ENCODE measurements around the gene CERS1. TPM values are rescaled to one million over a fixed set of nuclear protein-coding genes. Genes with fewer than 3 reads are reported as not detected.

The CERS1 gene
- total RNA-seq, 2 experiments from 2014 or later: not detected

DNA sequence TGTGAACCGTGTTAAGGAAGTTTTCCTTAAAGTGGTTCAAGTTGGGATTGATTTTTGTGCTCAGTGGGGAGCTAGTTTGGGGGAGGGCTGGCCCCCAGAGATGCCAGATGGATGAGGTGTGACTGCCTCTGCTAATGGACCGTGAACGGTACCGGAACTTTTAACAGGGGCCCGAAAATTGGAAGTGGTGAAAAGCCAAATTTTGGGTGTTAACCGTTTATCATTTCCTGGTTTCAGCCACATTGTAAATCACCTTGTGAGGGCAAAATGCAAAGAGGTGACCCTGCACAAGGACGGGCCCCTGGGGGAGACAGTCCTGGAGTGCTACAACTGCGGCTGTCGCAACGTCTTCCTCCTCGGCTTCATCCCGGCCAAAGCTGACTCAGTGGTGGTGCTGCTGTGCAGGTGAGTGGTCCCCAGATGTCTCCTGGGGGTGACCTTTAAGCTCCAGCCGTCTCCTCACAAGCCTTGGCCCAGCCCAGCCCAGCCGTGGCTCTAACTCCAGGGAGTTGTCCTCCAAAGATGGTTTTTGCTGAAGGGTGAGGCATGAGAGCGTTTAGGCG lies 46.0 kb downstream of the CERS1 start:
- Mint-ChIP-seq H3K27ac (peak overlapping the region; percentile 9), H3K27me3 (no peaks in the 10 kb centered on the region), H3K36me3 (ENCODE audit: low read depth) (peaks cover 48% of the 10 kb centered on the region), H3K4me3 (no peak overlapping the region), H3K4me1 (peaks cover 45% of the 10 kb centered on the region), H3K9me3 (no peaks in the 10 kb centered on the region)
- no peak for DNase-seq
- ChIA-PET CTCF (interaction anchor here (1.2 to 2.3 kb wide), 3 partner anchors 9 to 17 kb away, joined by 4 to 6 read pairs (median 4); no protein-coding TSS in a partner anchor), POLR2A (no interaction called here)

DNA sequence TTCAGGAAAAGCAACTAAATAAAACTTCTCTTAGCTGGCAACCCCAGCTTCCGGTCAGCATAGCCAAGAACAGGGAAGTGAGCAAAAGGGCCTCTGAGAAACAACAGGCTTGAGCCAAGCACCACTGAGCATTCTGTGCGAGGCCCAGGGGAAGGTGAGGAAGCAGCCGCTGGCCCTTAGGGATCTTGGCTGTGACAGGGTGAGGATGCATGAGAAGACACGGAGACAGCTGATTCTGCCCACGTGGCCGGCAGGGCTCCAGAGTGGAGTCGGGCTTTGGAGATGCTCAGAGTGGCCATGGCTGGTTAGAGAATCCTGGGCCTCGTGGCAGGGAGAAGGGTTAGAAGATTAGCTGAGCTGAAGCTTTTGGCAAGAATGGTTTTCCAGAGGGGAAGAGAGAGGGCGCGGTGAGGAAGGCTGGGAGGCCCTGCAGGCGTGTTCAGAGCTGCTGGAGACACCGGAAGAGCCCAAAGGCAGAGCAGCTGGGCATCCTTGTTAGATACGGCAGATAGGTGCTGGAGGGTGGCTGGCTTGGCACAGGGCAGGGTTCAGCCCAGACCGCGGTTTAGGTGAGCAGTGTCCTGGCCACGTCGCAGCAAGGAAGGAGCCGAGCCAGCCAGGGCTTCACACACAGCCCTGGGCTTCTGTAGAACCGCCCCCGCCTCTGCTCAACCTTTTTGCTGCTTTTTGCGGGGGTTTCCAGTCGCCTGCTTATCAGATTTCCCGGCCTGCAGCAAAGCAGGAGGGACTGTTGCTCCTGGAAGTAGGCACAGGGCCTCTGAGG lies 46.9 kb downstream of the CERS1 start:
- Mint-ChIP-seq H3K4me3 (no peak overlapping the region), H3K27me3 (no peaks in the 10 kb centered on the region), H3K27ac (peak overlapping the region; percentile 46), H3K36me3 (ENCODE audit: low read depth) (peaks cover 44% of the 10 kb centered on the region), H3K9me3 (no peaks in the 10 kb centered on the region), H3K4me1 (peaks cover 52% of the 10 kb centered on the region)
- CTCF ChIA-PET: interaction anchor here (2.4 kb wide), 1 partner anchor 12 kb away, joined by 11 read pairs; no protein-coding TSS in a partner anchor
- POLR2A ChIA-PET: no interaction called here
- no peak for DNase-seq

DNA sequence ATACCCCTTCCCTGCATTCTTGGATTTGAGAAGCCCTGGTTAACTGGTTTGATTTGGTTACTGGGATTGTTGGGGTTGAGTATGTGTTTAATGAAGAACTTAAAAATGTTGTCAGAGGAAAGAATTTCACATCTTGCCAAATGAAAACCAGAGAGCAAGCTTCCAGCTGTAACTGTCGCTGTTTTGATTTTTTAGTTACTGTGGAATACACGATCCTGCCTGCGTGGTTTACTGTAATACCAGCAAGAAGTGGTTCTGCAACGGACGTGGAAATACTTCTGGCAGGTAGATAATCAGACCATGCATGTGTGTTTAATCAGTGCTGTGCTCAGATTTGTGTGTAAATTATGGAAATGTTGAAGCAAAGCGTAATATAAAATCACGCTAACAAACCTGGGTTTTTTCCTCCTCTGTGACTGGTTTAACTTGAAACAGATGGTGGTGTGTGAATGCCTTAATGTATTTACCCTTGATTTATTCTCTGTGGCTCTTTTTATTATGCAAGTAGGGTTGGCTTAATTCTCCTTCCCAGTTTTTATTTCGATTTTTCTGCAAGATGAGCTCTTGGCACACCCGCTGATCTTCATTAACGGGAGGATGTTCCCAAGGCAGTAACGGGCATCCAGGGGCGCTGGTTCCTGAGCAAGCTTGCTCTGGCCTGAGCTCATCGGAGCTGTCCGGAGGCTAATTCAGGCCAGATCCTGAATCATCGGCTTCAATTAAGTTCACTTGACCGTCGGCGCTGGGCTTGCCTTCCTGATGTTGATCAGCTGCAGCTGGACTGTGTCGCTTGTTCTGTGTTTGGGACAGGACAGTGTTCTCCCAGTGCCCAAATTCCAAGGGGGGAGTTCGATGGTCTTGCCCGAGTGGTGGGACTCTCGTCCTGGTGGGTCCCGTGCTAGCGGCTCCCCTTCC lies 48.2 kb downstream of the CERS1 start:
- Mint-ChIP-seq H3K9me3 (no peaks in the 10 kb centered on the region), H3K36me3 (ENCODE audit: low read depth) (peaks cover 34% of the 10 kb centered on the region), H3K4me1 (peaks cover 64% of the 10 kb centered on the region), H3K4me3 (no peak overlapping the region), H3K27ac (no peak overlapping the region), H3K27me3 (no peaks in the 10 kb centered on the region)
- no peak for DNase-seq
- POLR2A ChIA-PET: no interaction called here
- CTCF ChIA-PET: interaction anchor here (0.9 to 2.4 kb wide), 15 partner anchors 8 to 407 kb away, joined by 3 to 11 read pairs (median 4); partner anchors contain the start of gene UPF1

DNA sequence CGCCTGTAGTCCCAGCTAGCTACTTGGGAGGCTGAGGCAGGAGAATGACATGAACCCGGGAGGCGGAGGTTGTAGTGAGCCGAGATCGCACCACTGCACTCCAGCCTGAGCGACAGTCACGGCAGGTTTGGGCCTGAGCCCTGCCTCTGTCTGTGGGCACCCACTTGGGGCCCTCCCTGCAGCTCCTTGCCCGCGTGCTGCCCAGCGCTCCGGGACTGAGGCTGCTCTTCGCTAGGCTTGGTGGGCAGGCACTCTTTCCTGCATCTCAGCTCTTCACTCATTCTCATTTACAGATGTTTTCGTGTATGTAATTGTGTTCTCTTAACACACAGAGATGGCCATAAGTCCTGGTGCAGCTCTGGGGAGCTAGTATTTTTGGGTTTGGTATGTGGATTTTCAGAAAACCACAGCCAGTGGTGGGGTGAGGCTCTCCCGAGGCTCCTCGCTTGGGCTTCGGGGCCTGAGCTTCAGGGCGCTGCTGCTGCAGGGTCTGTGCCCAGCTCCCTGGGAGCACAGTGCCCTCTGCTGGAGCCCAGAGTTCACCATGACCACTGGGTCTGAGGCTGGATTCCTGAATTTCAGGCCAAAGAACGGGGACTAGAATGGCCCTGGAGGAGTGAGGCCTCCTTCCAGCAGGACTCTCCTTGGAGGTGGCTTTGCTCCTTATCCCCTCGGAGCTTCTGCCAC lies 49.0 kb downstream of the CERS1 start:
- H3K27ac Mint-ChIP-seq: peak overlapping the region; percentile 81
- POLR2A ChIA-PET: no interaction called here
- H3K27me3 Mint-ChIP-seq: no peaks in the 10 kb centered on the region
- CTCF ChIA-PET: interaction anchor here (0.6 to 2.4 kb wide), 19 partner anchors 8 to 1622 kb away, joined by 3 to 11 read pairs (median 3); partner anchors contain the start of gene UPF1
- peak; percentile 71 for DNase-seq
- H3K9me3 Mint-ChIP-seq: no peaks in the 10 kb centered on the region
- no peak overlapping the region for H3K4me3 Mint-ChIP-seq
- peaks cover 67% of the 10 kb centered on the region for H3K4me1 Mint-ChIP-seq
- peaks cover 31% of the 10 kb centered on the region for H3K36me3 Mint-ChIP-seq (ENCODE audit: low read depth)

DNA sequence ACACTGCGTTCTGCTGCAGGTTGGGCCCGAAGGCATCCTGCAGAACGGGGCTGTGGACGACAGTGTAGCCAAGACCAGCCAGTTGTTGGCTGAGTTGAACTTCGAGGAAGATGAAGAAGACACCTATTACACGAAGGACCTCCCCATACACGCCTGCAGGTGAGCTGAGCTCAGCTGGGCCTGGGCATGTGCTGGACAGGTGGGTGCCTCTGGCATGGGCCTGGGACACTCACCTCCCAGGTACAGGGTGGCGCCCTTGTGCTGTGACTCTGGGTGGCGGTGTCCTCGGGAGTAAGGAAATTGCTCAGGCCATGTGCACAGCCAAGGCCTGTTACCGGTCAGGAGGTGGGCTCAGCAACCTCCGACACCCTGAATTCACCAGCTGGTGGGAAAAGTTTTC lies 50.0 kb downstream of the CERS1 start:
- ChIA-PET CTCF (interaction anchor here (1.3 kb wide), 1 partner anchor 90 kb away, joined by 3 read pairs; no protein-coding TSS in a partner anchor), POLR2A (no interaction called here)
- Mint-ChIP-seq H3K9me3 (no peaks in the 10 kb centered on the region), H3K4me1 (peaks cover 78% of the 10 kb centered on the region), H3K27me3 (no peaks in the 10 kb centered on the region), H3K36me3 (ENCODE audit: low read depth) (peaks cover 26% of the 10 kb centered on the region), H3K27ac (no peak overlapping the region), H3K4me3 (no peak overlapping the region)
- DNase-seq: no peak

DNA sequence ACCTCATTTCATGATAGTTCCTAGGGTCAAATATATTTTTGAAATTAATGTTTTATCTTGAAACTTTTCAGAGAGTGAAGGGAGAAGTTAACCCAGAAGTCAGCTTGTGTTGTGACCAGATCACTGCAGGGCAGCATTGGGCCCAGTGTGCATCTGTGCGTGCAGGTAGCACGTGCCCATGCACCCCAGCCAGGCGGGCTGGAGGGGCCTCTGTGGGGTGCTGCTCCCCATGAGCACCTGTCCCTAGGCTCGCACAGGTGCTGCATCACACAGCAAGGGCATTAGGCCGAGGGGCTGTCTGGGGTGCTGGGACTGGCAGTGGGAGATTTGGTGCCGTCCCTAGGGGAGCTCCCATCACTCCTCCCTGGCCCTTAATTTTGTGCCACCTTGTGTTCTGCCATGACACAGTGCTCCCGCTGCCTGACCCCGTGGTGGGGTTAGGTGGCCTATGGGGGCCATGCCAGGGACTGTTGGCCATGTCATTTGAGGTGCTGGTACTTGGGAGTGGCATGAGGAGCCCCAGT lies 51.1 kb downstream of the CERS1 start:
- POLR2A ChIA-PET: no interaction called here
- peaks cover 21% of the 10 kb centered on the region for H3K36me3 Mint-ChIP-seq (ENCODE audit: low read depth)
- H3K4me3 Mint-ChIP-seq: no peak overlapping the region

DNA sequence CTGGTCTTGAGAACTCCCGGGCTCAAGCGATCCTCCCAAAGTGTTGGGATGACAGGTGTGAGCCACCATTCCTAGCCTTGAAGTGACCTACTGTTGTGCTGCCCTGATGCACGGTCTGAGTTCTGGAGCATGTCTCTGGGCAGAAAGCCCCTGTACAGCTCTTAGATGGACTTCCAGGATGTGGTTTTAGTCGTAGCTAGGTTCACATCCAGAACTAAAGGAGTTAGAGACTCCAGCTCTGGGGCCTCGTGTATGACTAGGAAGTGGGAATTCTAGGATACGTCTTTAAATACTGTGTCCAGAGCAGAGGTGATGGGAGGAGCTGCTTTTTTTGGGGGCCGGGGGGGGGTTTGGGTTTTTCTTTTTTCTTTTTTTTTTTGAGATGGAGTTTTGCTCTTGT lies 52.0 kb downstream of the CERS1 start:
- POLR2A ChIA-PET: interaction anchor here (1.0 kb wide), 1 partner anchor 13 kb away, joined by 7 read pairs; no protein-coding TSS in a partner anchor
- Mint-ChIP-seq H3K27ac (peak overlapping the region; percentile 6), H3K36me3 (ENCODE audit: low read depth) (peaks cover 19% of the 10 kb centered on the region), H3K27me3 (no peaks in the 10 kb centered on the region), H3K9me3 (no peaks in the 10 kb centered on the region), H3K4me1 (peaks cover 71% of the 10 kb centered on the region), H3K4me3 (no peak overlapping the region)
- no peak for DNase-seq
- CTCF ChIA-PET: interaction anchor here (1.1 kb wide), 1 partner anchor 395 kb away, joined by 3 read pairs; no protein-coding TSS in a partner anchor

More for the DNA sequence above, 51.1 kb downstream of the CERS1 start:
- Mint-ChIP-seq H3K27me3 (no peaks in the 10 kb centered on the region), H3K4me1 (peaks cover 78% of the 10 kb centered on the region), H3K9me3 (no peaks in the 10 kb centered on the region), H3K27ac (no peak overlapping the region)
- DNase-seq: no peak
- CTCF ChIA-PET: no interaction called here

DNA sequence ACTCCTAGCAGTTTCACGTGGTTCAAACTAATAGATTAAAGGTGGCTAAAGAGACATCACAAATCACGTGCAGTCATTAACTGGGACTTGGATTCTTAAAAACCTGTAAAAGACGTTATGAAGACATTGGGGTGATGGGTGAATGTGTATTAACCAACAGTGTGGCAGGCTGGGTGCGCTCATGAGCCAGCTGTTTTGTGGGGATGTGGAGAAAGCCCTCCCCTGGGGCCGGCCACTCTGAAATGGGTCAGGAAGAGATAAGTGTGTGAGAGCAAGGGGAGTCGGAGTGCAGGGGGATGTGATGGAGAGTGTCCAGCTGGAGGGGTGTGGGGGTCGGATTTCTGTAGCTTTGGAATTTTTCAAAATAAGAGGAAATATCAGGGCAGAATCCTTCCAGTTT lies 53.8 kb downstream of the CERS1 start:
- CTCF ChIA-PET: interaction anchor here (2.1 kb wide), 1 partner anchor 10 kb away, joined by 7 read pairs; the partner anchor contains the start of gene UPF1
- Mint-ChIP-seq H3K4me1 (peaks cover 68% of the 10 kb centered on the region), H3K4me3 (peak overlapping the region; percentile 39), H3K36me3 (ENCODE audit: low read depth) (peaks cover 20% of the 10 kb centered on the region), H3K27ac (peak overlapping the region; percentile 81), H3K9me3 (no peaks in the 10 kb centered on the region), H3K27me3 (no peaks in the 10 kb centered on the region)
- no peak for DNase-seq
- POLR2A ChIA-PET: no interaction called here

DNA sequence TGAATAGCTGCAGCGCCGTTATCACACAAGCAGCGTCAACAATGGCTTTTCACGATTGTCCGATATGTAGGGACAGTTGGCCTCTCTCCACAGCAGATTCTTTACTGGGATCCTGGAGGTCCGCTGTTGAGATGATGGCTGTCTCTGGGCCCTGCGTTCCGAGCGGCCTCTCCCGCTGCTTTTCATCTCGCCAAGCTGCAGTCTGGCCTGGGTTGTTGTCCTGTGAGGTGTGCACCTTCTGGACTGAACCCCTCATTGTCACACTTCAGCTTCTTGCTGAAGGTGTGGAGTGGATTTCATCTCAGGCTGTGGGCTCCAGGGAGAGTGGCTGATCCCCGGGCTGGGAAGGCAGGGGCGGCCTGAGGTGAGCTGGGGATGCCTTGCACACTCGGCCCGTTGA lies 54.6 kb downstream of the CERS1 start:
- Mint-ChIP-seq H3K27me3 (no peaks in the 10 kb centered on the region), H3K27ac (no peak overlapping the region), H3K4me1 (peaks cover 65% of the 10 kb centered on the region), H3K4me3 (no peak overlapping the region), H3K36me3 (ENCODE audit: low read depth) (peaks cover 19% of the 10 kb centered on the region), H3K9me3 (no peaks in the 10 kb centered on the region)
- POLR2A ChIA-PET: no interaction called here
- CTCF ChIA-PET: interaction anchor here (0.5 to 2.1 kb wide), 3 partner anchors 9 to 370 kb away, joined by 4 to 7 read pairs (median 4); partner anchors contain the start of gene UPF1
- no peak for DNase-seq

DNA sequence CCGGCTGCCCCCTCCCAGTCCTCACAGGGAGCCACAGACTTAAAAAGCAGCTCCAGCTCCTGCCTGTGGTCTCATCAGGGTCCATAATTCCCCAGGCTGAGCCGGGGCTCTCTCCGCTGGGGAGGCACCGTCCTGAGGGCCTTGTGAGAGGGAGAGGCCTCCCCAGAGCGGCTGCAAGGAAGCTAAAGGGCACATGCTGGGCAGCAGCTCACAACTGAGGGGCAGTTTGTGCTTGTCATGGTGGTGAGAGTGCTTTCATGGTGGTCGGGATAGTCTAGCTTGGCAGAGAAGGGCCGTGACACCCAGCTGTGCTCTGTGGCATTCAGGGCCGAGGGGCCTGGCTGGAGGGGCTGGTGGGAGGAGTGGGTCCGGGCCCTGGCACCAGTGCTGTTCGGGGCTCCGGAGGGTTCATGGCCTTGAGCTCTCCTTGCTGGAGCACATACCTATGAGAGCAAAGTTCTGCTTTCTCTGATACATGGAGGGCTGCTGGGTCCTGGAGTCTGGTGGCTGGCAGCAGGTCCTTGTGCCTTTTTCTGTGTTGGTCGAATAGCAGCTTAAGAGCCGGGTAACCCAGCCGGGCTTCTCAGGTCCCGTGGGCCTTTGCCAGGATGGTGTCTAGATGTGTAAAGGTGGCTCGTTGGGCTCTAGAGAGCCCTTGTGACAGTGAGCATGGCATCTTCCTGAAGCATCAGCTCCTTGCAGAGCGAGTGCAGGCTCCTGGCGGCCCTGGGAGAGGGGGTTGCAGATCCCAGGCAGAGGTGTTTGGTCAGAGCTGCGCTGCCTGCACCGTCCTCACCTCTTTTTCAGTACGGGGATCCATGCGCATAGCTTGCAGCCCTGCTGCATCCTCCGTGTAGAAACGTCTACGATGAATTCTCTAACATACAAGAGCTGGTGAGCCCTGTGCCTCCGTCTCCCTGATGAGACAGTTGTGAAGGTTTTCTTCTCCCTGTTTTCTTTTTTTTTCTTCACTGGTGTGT lies 55.4 kb downstream of the CERS1 start:
- no peak overlapping the region for H3K4me3 Mint-ChIP-seq
- no peak for DNase-seq
- ChIA-PET CTCF (interaction anchor here (0.5 to 2.1 kb wide), 6 partner anchors 8 to 452 kb away, joined by 3 to 7 read pairs (median 4); partner anchors contain the start of gene UPF1), POLR2A (interaction anchor here (0.6 kb wide), 1 partner anchor 140 kb away, joined by 6 read pairs; no protein-coding TSS in a partner anchor)
- peaks cover 26% of the 10 kb centered on the region for H3K36me3 Mint-ChIP-seq (ENCODE audit: low read depth)
- no peaks in the 10 kb centered on the region for H3K27me3 Mint-ChIP-seq
- peaks cover 67% of the 10 kb centered on the region for H3K4me1 Mint-ChIP-seq
- peak overlapping the region; percentile 50 for H3K27ac Mint-ChIP-seq
- H3K9me3 Mint-ChIP-seq: no peaks in the 10 kb centered on the region

Data from activated CD4-positive, alpha-beta T cell treated with anti-CD3 and anti-CD28 coated beads, Interleukin-2, amount 10 ng/mL, durations not matched to agents 7 days and 5 days (primary cell).